GM06990 (cell line): ENCODE results near the gene CLCN5.

ENCODE experiments used
- DNase-seq: peaks from one replicate; pipeline ENCODE4 v3.0.0-alpha.2; 2011; ENCODE audit not compliant: insufficient read length; ENCODE audit errors: extremely low read depth
- H3K27me3 ChIP-seq: replicated peaks from 2 replicates; pipeline ENCODE4 v1.6.0; 2011; ENCODE audit warnings: low read length; ENCODE audit not compliant: control insufficient read depth, insufficient read depth
- H3K36me3 ChIP-seq: 2 replicates; pipeline ENCODE4 v1.5.1; 2011; ENCODE audit warnings: low read length; ENCODE audit not compliant: control insufficient read depth, insufficient read depth
- H3K4me3 ChIP-seq: replicated peaks from 2 replicates; pipeline ENCODE4 v1.5.1; 2011; ENCODE audit warnings: low read depth, mild to moderate bottlenecking, control low read depth, low read length
- TF ChIP-seq, protein P1 (sequence below): IDR thresholded peaks from 2 replicates; pipeline ENCODE4 v1.5.1; 2011; ENCODE audit warnings: low read length, control low read depth, mild to moderate bottlenecking, inconsistent platforms; ENCODE audit not compliant: insufficient read depth, poor library complexity, severe bottlenecking

Gene CLCN5

GRCh38 chrX:49992853-49993252 lies 70.5 kb downstream of the CLCN5 start:
- no peaks in the 10 kb centered on the region for H3K36me3 ChIP-seq
- DNase-seq = no peak
- H3K27me3 ChIP-seq = no peaks in the 10 kb centered on the region
- TF ChIP-seq, protein P1, sequence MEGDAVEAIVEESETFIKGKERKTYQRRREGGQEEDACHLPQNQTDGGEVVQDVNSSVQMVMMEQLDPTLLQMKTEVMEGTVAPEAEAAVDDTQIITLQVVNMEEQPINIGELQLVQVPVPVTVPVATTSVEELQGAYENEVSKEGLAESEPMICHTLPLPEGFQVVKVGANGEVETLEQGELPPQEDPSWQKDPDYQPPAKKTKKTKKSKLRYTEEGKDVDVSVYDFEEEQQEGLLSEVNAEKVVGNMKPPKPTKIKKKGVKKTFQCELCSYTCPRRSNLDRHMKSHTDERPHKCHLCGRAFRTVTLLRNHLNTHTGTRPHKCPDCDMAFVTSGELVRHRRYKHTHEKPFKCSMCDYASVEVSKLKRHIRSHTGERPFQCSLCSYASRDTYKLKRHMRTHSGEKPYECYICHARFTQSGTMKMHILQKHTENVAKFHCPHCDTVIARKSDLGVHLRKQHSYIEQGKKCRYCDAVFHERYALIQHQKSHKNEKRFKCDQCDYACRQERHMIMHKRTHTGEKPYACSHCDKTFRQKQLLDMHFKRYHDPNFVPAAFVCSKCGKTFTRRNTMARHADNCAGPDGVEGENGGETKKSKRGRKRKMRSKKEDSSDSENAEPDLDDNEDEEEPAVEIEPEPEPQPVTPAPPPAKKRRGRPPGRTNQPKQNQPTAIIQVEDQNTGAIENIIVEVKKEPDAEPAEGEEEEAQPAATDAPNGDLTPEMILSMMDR = no peak
- no peak overlapping the region for H3K4me3 ChIP-seq

DNA sequence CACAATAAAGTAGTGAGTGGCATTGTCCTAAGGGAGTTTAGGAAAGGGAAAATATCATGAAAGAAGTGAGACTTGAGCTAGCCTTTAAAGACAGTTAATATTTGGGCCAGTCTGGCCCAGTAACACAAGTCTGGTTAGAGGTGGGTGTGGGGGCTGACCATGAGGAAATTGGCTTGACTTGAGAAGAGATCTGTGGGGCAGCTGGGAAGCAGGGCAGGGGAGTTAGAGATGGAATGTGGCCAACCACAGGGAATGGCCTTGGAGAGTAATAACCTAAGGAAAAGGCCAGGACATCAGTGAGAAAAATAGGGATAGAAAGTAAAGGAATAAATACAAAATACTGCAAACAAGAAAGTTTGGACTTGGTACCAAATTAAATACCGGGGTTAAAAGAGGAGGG lies 71.3 kb downstream of the CLCN5 start:
- no peak for DNase-seq
- no peak overlapping the region for H3K4me3 ChIP-seq
- no peaks in the 10 kb centered on the region for H3K36me3 ChIP-seq
- no peaks in the 10 kb centered on the region for H3K27me3 ChIP-seq
- TF ChIP-seq, protein P1 = no peak

- no peak for DNase-seq
- TF ChIP-seq, protein P1 = no peak
- H3K4me3 ChIP-seq = no peak overlapping the region
- no peaks in the 10 kb centered on the region for H3K36me3 ChIP-seq
- H3K27me3 ChIP-seq = no peaks in the 10 kb centered on the region
Measured at GRCh38 chrX:49995107-49995731, 72.8 kb downstream of the CLCN5 start.

GRCh38 chrX:49995795-49996455 lies 73.5 kb downstream of the CLCN5 start:
- H3K36me3 ChIP-seq = no peaks in the 10 kb centered on the region
- H3K27me3 ChIP-seq = no peaks in the 10 kb centered on the region
- TF ChIP-seq, protein P1 = no peak
- H3K4me3 ChIP-seq = no peak overlapping the region
- DNase-seq = no peak

GRCh38 chrX:49996474-49996873 lies 74.1 kb downstream of the CLCN5 start:
- TF ChIP-seq, protein P1 = no peak
- H3K4me3 ChIP-seq = no peak overlapping the region
- no peaks in the 10 kb centered on the region for H3K27me3 ChIP-seq
- no peak for DNase-seq
- no peaks in the 10 kb centered on the region for H3K36me3 ChIP-seq
